ENCODE data around the gene UGDH. TPM values are rescaled to one million over a fixed set of nuclear protein-coding genes. Genes with fewer than 3 reads are reported as not detected.

Gene UGDH
- total and polyA plus RNA-seq, 2 donors (not counting 3 experiments of a cell fraction or from before 2014, with no cell fraction given): 41.3 to 62.1 TPM

DNA sequence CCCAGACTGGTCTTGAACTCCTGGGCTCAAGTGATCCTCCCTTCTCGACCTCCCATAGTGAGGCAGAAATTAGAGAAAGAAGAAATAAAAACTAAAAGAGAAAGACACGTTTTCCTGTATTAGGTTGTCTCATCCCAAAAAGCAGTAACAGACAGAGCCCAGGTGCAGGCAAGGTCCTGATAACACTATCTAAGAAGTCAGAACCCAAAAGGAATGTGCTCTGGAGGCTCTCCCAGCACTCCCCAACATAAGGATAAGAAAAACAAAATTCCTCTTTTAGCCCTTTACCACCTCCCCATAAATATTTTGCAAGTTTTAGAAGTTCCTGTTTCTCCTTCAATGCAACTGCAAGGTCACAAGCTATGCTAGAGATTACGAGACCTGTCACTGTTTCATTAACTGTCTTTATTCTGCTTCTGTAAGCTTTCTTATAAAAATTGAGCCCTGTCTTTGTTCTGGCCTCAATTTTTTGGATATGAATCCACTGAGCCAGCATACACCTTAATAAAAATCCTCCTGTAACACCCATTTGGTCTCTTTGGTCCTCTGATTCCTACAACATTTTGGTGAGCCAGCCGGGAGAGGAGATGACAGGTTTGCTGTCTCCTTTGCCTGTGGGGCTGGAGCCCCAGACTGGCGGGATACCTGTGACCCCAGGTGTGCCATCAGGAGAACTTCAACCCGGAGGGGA is 42.5 kb downstream of the UGDH start:
- Histone ChIP-seq H3K4me2 (ENCODE audit: insufficient read depth, low read length) (no peak overlapping the region), H3K4me1 (ENCODE audit: control insufficient read depth, extremely low read depth, insufficient read depth, low read length) (no peaks in the 10 kb centered on the region), H3K9me3 (replicated peaks; ENCODE audit: control insufficient read depth, insufficient read depth, low read length) (no peaks in the 10 kb centered on the region), H3K4me3 (replicated peaks in 1 of 3; ENCODE audit: insufficient read depth in 1 of 3, low read depth in 1 of 3, low read length in 3 of 3) (no peak overlapping the region), H3K27ac (ENCODE audit: insufficient read depth, low read depth, low read length) (no peak overlapping the region), H3K27me3 (ENCODE audit: control insufficient read depth in 2 of 2, insufficient read depth in 2 of 2, low read length in 2 of 2) (no peaks in the 10 kb centered on the region), H3K36me3 (ENCODE audit: control insufficient read depth in 2 of 2, extremely low read depth in 1 of 2, insufficient read depth in 2 of 2, low read length in 2 of 2) (no peaks in the 10 kb centered on the region), H3K79me2 (ENCODE audit: control insufficient read depth, insufficient read depth, low read length) (no peaks in the 10 kb centered on the region), H4K20me1 (replicated peaks; ENCODE audit: control insufficient read depth, extremely low read depth, insufficient read depth, low read length) (no peaks in the 10 kb centered on the region), H3K9ac (replicated peaks; ENCODE audit: extremely low read depth, insufficient read depth, low read length) (no peak overlapping the region), H3K9me1 (replicated peaks; ENCODE audit: control insufficient read depth, extremely low read depth, insufficient read depth, low read length) (no peaks in the 10 kb centered on the region), H2AFZ (ENCODE audit: low read depth, low read length) (no peak overlapping the region)
- dilution Hi-C loops (cut with MboI; ENCODE audit: extremely low pct_ligation_motif_present, low sequenced_read_pairs) (no loop called here), intact Hi-C loops (cut with micrococcal nuclease) (no loop called here)
- no TSS peak for BruUV-seq (replicated peaks)
- TF ChIP-seq JUN (IDR thresholded peaks at IDR 0.05; ENCODE audit: borderline replicate concordance, insufficient read depth, insufficient read length, low read depth) (no peak), POLR2A (IDR thresholded peaks at IDR 0.05; ENCODE audit: low read depth, low read length) (no peak)
- TF ChIP-seq, protein P1, sequence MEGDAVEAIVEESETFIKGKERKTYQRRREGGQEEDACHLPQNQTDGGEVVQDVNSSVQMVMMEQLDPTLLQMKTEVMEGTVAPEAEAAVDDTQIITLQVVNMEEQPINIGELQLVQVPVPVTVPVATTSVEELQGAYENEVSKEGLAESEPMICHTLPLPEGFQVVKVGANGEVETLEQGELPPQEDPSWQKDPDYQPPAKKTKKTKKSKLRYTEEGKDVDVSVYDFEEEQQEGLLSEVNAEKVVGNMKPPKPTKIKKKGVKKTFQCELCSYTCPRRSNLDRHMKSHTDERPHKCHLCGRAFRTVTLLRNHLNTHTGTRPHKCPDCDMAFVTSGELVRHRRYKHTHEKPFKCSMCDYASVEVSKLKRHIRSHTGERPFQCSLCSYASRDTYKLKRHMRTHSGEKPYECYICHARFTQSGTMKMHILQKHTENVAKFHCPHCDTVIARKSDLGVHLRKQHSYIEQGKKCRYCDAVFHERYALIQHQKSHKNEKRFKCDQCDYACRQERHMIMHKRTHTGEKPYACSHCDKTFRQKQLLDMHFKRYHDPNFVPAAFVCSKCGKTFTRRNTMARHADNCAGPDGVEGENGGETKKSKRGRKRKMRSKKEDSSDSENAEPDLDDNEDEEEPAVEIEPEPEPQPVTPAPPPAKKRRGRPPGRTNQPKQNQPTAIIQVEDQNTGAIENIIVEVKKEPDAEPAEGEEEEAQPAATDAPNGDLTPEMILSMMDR (IDR thresholded peaks at IDR 0.05; ENCODE audit: extremely low read depth in 1 of 2, insufficient read depth in 1 of 2, low read depth in 1 of 2, low read length in 2 of 2): no peak
- TF ChIP-seq, protein P2, sequence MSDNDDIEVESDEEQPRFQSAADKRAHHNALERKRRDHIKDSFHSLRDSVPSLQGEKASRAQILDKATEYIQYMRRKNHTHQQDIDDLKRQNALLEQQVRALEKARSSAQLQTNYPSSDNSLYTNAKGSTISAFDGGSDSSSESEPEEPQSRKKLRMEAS (IDR thresholded peaks at IDR 0.05; ENCODE audit: insufficient read depth, insufficient read length): no peak
- FAIRE-seq (no peak), DNase-seq (ENCODE audit: low read depth, low spot score) (no peak)
- CTCF ChIA-PET: no interaction called here
- POLR2A ChIA-PET: no interaction called here
